Esophagus muscularis mucosa (tissue), 4 donors: Measurements from ENCODE around the gene DOCK11.

Source experiments
- EP300 ChIP-seq: sonication (generic); formaldehyde crosslinking; IDR thresholded peaks from one replicate; pipeline ENCODE4 v1.6.1; 2017; ENCODE audit warnings: antibody characterized with exemption
- POLR2A ChIP-seq: fragments of 450-650 bp; IDR thresholded peaks from one replicate; pipeline ENCODE4 v1.6.1; 2017; ENCODE audit warnings: antibody characterized with exemption, moderate library complexity, mild to moderate bottlenecking, low read depth
- POLR2AphosphoS5 ChIP-seq, 2 donors: sonication (generic); formaldehyde crosslinking; IDR thresholded peaks; one replicate each; pipeline ENCODE4 v1.6.1; 2017; ENCODE audit warnings: antibody characterized with exemption in 2 of 2
- TF ChIP-seq, protein P1 (sequence below), 3 experiments: fragments of 200-600 bp in 2 of 3; fragments of 450-650 bp in 1 of 3; sonication (generic) in 2 of 3; IDR thresholded peaks; one replicate each; pipeline ENCODE4 v1.5.1; 2017 to 2019; ENCODE audit warnings: antibody characterized with exemption in 3 of 3, mild to moderate bottlenecking in 2 of 3, moderate library complexity in 1 of 3

GRCh38 chrX:118503260-118504041, 7.8 kb downstream of the DOCK11 start:
- TF ChIP-seq, protein P1, sequence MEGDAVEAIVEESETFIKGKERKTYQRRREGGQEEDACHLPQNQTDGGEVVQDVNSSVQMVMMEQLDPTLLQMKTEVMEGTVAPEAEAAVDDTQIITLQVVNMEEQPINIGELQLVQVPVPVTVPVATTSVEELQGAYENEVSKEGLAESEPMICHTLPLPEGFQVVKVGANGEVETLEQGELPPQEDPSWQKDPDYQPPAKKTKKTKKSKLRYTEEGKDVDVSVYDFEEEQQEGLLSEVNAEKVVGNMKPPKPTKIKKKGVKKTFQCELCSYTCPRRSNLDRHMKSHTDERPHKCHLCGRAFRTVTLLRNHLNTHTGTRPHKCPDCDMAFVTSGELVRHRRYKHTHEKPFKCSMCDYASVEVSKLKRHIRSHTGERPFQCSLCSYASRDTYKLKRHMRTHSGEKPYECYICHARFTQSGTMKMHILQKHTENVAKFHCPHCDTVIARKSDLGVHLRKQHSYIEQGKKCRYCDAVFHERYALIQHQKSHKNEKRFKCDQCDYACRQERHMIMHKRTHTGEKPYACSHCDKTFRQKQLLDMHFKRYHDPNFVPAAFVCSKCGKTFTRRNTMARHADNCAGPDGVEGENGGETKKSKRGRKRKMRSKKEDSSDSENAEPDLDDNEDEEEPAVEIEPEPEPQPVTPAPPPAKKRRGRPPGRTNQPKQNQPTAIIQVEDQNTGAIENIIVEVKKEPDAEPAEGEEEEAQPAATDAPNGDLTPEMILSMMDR (IDR thresholded peaks at IDR 0.05): no peak
- TF ChIP-seq POLR2A: no peak
- TF ChIP-seq EP300: no peak
- TF ChIP-seq POLR2AphosphoS5 (IDR thresholded peaks at IDR 0.05): no peak
